GM11168 (cell line): ENCODE measurements around the gene MLYCD.

Experiments used
- in situ Hi-C: fragments of 300-500 bp; cut with MboI; formaldehyde crosslinking; loops from one replicate; pipeline ENCODE4 v1.12.0; 2022; ENCODE audit warnings: low sequenced_read_pairs; ENCODE audit not compliant: unreplicated experiment

MLYCD gene

DNA sequence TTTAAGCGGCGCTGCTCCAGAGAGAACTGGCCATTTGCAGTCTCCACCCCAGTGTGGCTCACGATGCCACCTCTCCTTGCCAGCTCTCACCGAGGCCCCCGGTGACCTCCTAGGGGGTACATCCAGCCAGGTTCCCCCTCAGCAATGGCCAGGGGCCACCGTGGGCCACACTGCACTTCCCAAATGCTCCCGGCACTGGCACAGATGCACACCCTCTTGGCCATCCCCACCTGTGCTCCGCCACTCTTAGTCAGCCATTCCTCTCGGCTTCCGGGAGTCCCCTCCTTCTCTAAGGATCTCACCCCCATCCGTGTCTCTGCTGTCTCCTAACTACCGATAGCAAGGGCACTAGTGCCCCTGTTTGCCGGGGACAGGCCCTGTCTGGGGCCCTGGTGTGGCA is 25.8 kb downstream of the MLYCD start:
- in situ Hi-C loops, result no loop called here

- in situ Hi-C loops, result no loop called here
Observed at GRCh38 chr16:83925095-83925905, 26.4 kb downstream of the MLYCD start.

GRCh38 chr16:83925957-83926725 is 27.2 kb downstream of the MLYCD start:
- in situ Hi-C loops, result no loop called here

DNA sequence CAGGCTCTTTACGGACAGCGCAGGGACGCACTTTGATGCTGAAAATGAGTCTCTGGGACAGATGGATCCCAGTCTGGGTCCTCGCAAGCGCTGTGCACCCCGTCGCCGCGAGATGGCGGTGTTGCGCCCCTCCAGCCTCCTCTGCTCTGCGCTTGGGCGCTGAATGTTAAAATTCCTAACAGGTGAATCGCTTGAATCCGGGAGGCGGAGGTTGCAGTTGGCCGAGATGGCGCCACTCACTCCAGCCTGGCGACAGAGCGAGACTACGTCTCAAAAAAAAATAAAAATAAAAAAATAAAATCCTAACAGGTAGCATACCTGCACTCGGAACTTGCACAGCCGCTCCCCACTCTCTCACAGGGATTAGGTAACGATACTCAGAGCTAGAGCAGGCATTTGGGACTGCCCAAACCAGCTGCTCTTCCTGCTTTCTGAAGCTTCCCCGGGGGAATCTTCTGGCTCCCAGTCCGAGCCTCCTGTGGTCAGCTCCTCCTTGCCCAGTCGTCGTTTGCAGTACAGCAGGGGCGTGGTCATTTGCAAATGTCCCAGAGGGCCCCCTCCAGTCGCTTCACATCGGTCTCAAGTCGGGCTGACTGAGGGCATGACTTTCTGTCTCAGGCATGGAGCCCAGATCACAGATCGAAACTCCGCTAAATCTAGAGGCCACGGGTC is 27.9 kb downstream of the MLYCD start:
- in situ Hi-C loops, result no loop called here

DNA sequence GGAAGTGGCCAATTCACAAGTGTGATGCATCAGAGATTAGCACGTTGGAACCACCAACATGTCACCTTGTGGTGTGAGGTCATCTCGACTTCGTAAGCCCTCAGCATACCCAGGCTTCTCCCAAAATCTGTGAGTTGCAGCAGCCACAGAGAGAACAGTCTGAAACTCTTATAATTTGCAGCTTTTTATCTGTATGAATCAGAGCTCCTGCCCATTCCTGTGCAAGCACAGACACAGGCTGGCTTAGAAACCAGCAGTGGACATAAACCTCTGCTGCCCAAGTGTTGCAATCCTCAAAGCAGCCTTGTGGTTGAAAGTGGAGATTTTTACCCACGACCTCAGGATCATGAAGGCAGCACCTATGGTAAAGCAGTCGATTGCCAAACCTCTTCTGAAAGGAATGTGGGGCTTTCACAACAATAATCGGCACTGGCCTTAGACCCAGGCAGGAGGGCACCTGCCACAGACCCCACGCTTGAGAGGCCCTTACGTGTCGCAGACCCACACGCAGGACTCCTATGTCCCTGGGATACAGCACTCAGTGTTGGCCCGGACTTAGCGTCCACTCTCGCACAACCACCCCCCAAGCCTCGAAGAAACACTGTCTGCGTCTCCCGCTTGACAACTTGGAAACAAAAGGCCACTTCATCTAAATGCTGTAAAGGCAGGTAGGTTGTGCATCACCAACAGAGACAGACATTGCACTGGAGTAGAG is 29.6 kb downstream of the MLYCD start:
- in situ Hi-C loops, result no loop called here

- in situ Hi-C loops, result no loop called here
Observed at GRCh38 chr16:83929811-83930555, 31.1 kb downstream of the MLYCD start.

GRCh38 chr16:83930730-83931500 is 32.0 kb downstream of the MLYCD start:
- in situ Hi-C loops, result no loop called here

- in situ Hi-C loops, result no loop called here
Observed at GRCh38 chr16:83931556-83931955, 32.6 kb downstream of the MLYCD start.

DNA sequence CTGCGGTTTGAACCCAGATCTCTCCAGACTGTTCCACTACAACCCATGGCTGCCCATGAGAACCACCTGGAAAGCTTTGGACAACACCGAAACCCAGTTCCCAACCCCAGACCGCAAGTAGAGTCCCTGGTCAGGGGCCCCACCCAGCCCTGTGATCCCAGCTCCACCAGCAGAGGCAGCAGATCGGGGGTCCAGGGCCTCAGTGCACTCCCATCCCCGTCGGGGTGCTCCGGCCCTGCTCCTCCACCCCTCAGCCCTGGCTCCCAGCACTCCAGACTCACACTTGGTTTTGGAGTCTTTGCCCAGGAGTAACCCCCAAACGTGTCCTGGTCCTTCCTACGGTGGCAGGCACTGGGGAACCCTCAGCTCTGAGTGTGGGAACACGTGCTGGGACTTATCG is 33.4 kb downstream of the MLYCD start:
- in situ Hi-C loops, result no loop called here

DNA sequence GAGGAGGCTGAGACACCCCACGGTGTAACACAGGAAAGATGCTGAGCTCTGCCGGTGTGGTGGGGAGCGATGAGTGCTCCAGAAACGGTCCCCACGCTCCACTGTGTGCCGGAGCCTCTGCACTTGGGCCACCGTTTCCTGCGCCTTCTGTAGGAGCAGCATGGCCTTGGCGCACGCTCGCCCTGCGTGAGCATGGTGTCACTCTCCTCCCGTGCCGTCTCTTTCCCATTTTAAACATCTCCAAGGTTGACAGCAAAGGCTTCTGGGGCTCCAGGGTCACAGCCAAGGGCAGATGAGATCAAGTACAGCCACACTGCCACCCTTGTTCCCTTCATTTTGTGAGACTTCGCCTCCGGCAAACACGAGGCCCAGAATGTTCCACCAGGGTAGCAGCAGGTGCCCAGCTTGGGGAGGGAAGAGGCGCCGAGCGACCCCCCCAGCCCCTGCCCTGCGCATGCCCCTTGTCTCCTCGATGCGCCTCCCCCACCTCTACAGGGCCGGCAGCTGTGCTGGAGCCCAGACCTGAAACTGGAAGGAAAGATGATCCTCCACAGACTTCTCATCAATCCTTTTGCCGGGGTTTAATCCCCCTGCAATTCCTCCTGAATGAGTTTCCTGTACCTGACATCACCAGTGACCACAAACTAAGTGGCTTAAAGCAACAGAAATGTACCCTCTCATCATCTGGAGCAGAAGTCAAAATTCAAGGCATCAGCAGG is 34.2 kb downstream of the MLYCD start:
- in situ Hi-C loops, result no loop called here

DNA sequence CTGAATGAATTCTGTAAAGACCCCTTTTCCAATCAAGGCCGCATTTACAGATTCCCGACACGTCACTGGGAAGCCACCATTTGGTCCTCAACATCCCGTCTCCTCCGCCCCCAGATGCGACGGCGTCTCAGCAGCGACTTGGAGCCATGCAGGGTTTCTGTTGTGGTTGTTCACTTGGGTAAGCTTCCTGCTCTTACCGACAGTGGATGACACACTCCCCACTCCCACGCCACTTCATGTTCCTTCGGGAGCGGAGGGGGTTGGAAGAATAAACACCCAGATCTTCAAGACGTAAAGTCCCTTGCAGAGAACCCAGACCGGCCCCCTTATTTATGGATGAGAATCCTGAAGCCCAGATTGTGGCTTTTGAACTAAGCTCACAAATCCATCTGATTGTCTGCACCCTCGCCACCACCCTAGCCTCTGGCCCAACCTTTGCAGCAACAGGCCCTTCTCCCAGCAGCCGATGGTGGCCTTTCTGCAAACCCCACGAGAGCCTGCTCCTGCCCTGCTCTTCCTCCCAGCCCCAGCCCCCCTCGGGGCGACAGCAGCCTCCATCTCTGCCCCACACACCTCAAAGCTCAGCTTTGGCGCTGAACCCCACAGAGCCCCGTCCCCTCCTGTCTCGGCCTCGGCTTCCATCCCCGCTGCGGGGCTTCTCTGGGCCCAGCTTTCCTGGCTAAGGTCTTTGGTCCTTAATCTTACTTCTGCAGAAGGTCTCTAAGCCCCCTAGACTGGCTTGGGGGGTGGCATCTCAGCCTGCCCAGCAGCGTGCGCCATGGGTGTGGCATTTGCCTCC is 35.2 kb downstream of the MLYCD start:
- in situ Hi-C loops, result no loop called here

GRCh38 chr16:83934684-83934977 is 35.7 kb downstream of the MLYCD start:
- in situ Hi-C loops, result no loop called here

- in situ Hi-C loops, result no loop called here
Observed at GRCh38 chr16:83935005-83935857, 36.3 kb downstream of the MLYCD start.

DNA sequence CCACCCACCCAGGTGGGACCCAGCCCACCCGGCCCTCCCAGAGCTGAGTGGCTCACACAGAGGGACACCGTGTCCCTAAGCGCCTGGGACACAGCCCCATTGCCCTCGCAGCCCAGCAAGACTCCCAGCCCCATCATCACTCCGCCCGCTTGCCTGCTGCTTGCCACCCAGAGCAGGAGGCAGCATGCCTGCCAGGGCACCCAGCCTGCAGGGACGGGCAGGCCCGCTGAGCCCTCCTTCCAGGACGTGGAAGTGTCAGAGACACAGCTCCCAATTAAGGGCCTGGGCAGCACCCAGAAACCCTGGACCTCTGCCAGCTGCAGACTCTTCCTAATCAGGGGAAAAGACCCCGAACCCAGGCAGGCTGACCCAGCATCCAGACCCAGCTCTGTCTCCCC is 36.9 kb downstream of the MLYCD start:
- in situ Hi-C loops, result no loop called here

DNA sequence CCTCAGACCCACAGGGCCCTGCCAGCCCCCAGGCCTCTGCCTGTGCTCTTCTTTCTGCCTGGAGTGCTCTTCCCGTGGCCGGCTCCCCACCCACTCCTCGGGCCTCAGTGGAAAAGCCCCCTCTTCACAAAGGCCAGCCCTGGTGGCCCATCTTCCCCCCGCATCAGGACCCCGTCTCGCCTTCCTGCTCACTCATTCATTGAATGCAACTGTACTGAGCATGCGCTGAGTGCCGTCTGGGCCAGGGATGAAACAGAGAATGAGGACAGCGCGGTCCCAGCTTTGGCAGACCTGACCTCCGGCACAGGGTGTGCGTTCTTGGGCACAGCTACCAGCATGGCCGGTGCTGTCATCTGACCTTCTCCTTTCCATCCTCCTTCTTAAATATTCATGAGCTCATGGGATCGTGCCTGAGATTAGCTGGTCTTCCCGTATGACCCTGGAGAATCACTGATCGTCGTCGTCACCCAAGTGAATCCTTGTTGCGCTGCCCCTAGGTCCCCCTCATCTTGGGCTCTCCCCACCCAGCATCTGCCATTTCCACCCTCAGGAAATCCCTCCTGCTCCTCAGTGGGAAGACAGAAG is 37.8 kb downstream of the MLYCD start:
- in situ Hi-C loops, result no loop called here

- in situ Hi-C loops, result no loop called here
Observed at GRCh38 chr16:83937267-83937666, 38.4 kb downstream of the MLYCD start.
